Stimulated activated effector memory CD8-positive, alpha-beta T cell treated with anti-CD3 and anti-CD28 coated beads, Interleukin-12 subunit alpha, Interleukin-12 subunit beta, amount 100 ng/mL, for 72 hours (primary cell): ENCODE data around the gene TLCD3A.
A peak's percentile ranks its signal among the peaks of the same experiment; 100 is the strongest.
"Not testable (repeated sequence)": the region's sequence is repeated elsewhere in the genome, so short reads cannot be mapped to it uniquely, and the experiment has no call there.

Experiments used
- ATAC-seq: fragments of 150-1000 bp; cut with Tn5 transposase; 2 replicates; pipeline ENCODE4 v1.10.0; 2021
- DNase-seq, 2 donors: peaks; one replicate each; pipeline ENCODE4 v3.0.0; 2021 to 2022; ENCODE audit warnings: low spot score in 2 of 2
- H3K27ac Mint-ChIP-seq: one replicate; pipeline ENCODE4 v1.8.0; 2022; ENCODE audit warnings: mild to moderate bottlenecking, mixed read lengths
- H3K36me3 Mint-ChIP-seq: one replicate; pipeline ENCODE4 v1.8.0; 2022; ENCODE audit warnings: mild to moderate bottlenecking, mixed read lengths
- H3K4me1 Mint-ChIP-seq: one replicate; pipeline ENCODE4 v1.8.0; 2022; ENCODE audit warnings: mixed read lengths
- H3K4me3 Mint-ChIP-seq: one replicate; pipeline ENCODE4 v1.8.0; 2022; ENCODE audit warnings: mild to moderate bottlenecking, mixed read lengths
- H3K9me3 Mint-ChIP-seq: one replicate; pipeline ENCODE4 v1.8.0; 2022; ENCODE audit warnings: mixed read lengths

TLCD3A gene

GRCh38 chr17:732067-732901 is at the start of gene TLCD3A:
TLCD3A (plus strand) TSS chr17:732596; CDS start chr17:732648, 52 bp downstream.
- peak; percentile 39 to 69 for DNase-seq
- Mint-ChIP-seq H3K27ac (peak within 1 kb of the TSS; percentile 93), H3K9me3 (no peaks in the 10 kb centered on the region), H3K4me1 (peaks cover 16% of the 10 kb centered on the region), H3K36me3 (peaks cover 45% of the 10 kb centered on the region), H3K4me3 (peak within 1 kb of the TSS; percentile 87)
- ATAC-seq = peak; percentile 80

- H3K4me3 Mint-ChIP-seq = no peak overlapping the region
- peak overlapping the region; percentile 13 for H3K27ac Mint-ChIP-seq
- no peaks in the 10 kb centered on the region for H3K9me3 Mint-ChIP-seq
- no peak for DNase-seq
- peaks cover 47% of the 10 kb centered on the region for H3K36me3 Mint-ChIP-seq
- ATAC-seq = no peak
- peaks cover 23% of the 10 kb centered on the region for H3K4me1 Mint-ChIP-seq
Measured at GRCh38 chr17:683040-683439, 49.4 kb upstream of the TLCD3A start.

GRCh38 chr17:683499-684254 is 48.7 kb upstream of the TLCD3A start:
- Mint-ChIP-seq H3K4me3 (no peak overlapping the region), H3K36me3 (peaks cover 52% of the 10 kb centered on the region), H3K27ac (no peak overlapping the region), H3K4me1 (peaks cover 22% of the 10 kb centered on the region), H3K9me3 (no peaks in the 10 kb centered on the region)
- ATAC-seq = peak; percentile 55
- no peak for DNase-seq

- no peaks in the 10 kb centered on the region for H3K9me3 Mint-ChIP-seq
- H3K27ac Mint-ChIP-seq = no peak overlapping the region
- no peak for ATAC-seq
- peaks cover 17% of the 10 kb centered on the region for H3K4me1 Mint-ChIP-seq
- peaks cover 61% of the 10 kb centered on the region for H3K36me3 Mint-ChIP-seq
- H3K4me3 Mint-ChIP-seq = no peak overlapping the region
- DNase-seq = no peak
Measured at GRCh38 chr17:685006-685405, 47.4 kb upstream of the TLCD3A start.

GRCh38 chr17:688100-688989 is 44.1 kb upstream of the TLCD3A start:
- no peak for DNase-seq
- peaks cover 7% of the 10 kb centered on the region for H3K4me1 Mint-ChIP-seq
- H3K4me3 Mint-ChIP-seq = no peak overlapping the region
- peaks cover 78% of the 10 kb centered on the region for H3K36me3 Mint-ChIP-seq
- no peaks in the 10 kb centered on the region for H3K9me3 Mint-ChIP-seq
- H3K27ac Mint-ChIP-seq = peak overlapping the region; percentile 39
- ATAC-seq = no peak

GRCh38 chr17:689556-690275 is 42.7 kb upstream of the TLCD3A start:
- no peaks in the 10 kb centered on the region for H3K9me3 Mint-ChIP-seq
- no peak overlapping the region for H3K27ac Mint-ChIP-seq
- ATAC-seq = no peak
- peaks cover 80% of the 10 kb centered on the region for H3K36me3 Mint-ChIP-seq
- no peak overlapping the region for H3K4me3 Mint-ChIP-seq
- no peak for DNase-seq
- peaks cover 7% of the 10 kb centered on the region for H3K4me1 Mint-ChIP-seq

GRCh38 chr17:690361-690760 is 42.0 kb upstream of the TLCD3A start:
- Mint-ChIP-seq H3K9me3 (no peaks in the 10 kb centered on the region), H3K27ac (peak overlapping the region; percentile 50), H3K36me3 (peaks cover 80% of the 10 kb centered on the region), H3K4me1 (peaks cover 7% of the 10 kb centered on the region), H3K4me3 (no peak overlapping the region)
- no peak for ATAC-seq
- DNase-seq = no peak

GRCh38 chr17:691423-691822 is 41.0 kb upstream of the TLCD3A start:
- Mint-ChIP-seq H3K4me1 (peaks cover 7% of the 10 kb centered on the region), H3K27ac (no peak overlapping the region), H3K36me3 (peaks cover 80% of the 10 kb centered on the region), H3K4me3 (no peak overlapping the region), H3K9me3 (no peaks in the 10 kb centered on the region)
- no peak for ATAC-seq
- DNase-seq = no peak

GRCh38 chr17:692116-692515 is 40.3 kb upstream of the TLCD3A start:
- peaks cover 10% of the 10 kb centered on the region for H3K4me1 Mint-ChIP-seq
- H3K36me3 Mint-ChIP-seq = peaks cover 86% of the 10 kb centered on the region
- no peak overlapping the region for H3K27ac Mint-ChIP-seq
- no peak overlapping the region for H3K4me3 Mint-ChIP-seq
- DNase-seq = no peak
- no peaks in the 10 kb centered on the region for H3K9me3 Mint-ChIP-seq
- no peak for ATAC-seq

- peaks cover 92% of the 10 kb centered on the region for H3K36me3 Mint-ChIP-seq
- no peaks in the 10 kb centered on the region for H3K9me3 Mint-ChIP-seq
Measured at GRCh38 chr17:693791-694638, 38.4 kb upstream of the TLCD3A start.

GRCh38 chr17:696369-696768 is 36.0 kb upstream of the TLCD3A start:
- no peaks in the 10 kb centered on the region for H3K9me3 Mint-ChIP-seq
- no peak overlapping the region for H3K4me3 Mint-ChIP-seq
- H3K36me3 Mint-ChIP-seq = peaks cover 75% of the 10 kb centered on the region
- no peak for ATAC-seq
- peak overlapping the region; percentile 46 for H3K27ac Mint-ChIP-seq
- H3K4me1 Mint-ChIP-seq = peaks cover 5% of the 10 kb centered on the region
- no peak for DNase-seq

More at GRCh38 chr17:693791-694638, 38.4 kb upstream of the TLCD3A start:
- DNase-seq = no peak
- H3K4me3 Mint-ChIP-seq = no peak overlapping the region
- H3K27ac Mint-ChIP-seq = no peak overlapping the region
- H3K4me1 Mint-ChIP-seq = peaks cover 12% of the 10 kb centered on the region
- ATAC-seq = no peak

- Mint-ChIP-seq H3K4me1 (peaks cover 5% of the 10 kb centered on the region), H3K36me3 (peaks cover 63% of the 10 kb centered on the region), H3K9me3 (no peaks in the 10 kb centered on the region), H3K4me3 (no peak overlapping the region), H3K27ac (no peak overlapping the region)
- DNase-seq (no peak), ATAC-seq (no peak)
Measured at GRCh38 chr17:697682-698081, 34.7 kb upstream of the TLCD3A start.

GRCh38 chr17:698096-698495 is 34.3 kb upstream of the TLCD3A start:
- not testable (repeated sequence) for H3K27ac Mint-ChIP-seq, DNase-seq, H3K4me3 Mint-ChIP-seq, H3K4me1 Mint-ChIP-seq, ATAC-seq, H3K9me3 Mint-ChIP-seq
- peaks cover 60% of the 10 kb centered on the region for H3K36me3 Mint-ChIP-seq

GRCh38 chr17:699345-699744 is 33.1 kb upstream of the TLCD3A start:
- peaks cover 8% of the 10 kb centered on the region for H3K4me1 Mint-ChIP-seq
- DNase-seq (no peak), ATAC-seq (no peak)
- no peak overlapping the region for H3K4me3 Mint-ChIP-seq
- no peak overlapping the region for H3K27ac Mint-ChIP-seq
- H3K36me3 Mint-ChIP-seq = peaks cover 60% of the 10 kb centered on the region
- H3K9me3 Mint-ChIP-seq = no peaks in the 10 kb centered on the region
